ENCODE measurements around the gene MX2.
"Not testable (repeated sequence)": the region's sequence is repeated elsewhere in the genome, so short reads cannot be mapped to it uniquely, and the experiment has no call there.

MX2 gene

GRCh38 chr21:41387042-41387819, 25.4 kb downstream of the MX2 start:
- no peak for ATAC-seq
- DNase-seq, result no peak

- ATAC-seq (no peak), DNase-seq (no peak)
Observed at GRCh38 chr21:41387824-41388223, 26.0 kb downstream of the MX2 start.

DNA sequence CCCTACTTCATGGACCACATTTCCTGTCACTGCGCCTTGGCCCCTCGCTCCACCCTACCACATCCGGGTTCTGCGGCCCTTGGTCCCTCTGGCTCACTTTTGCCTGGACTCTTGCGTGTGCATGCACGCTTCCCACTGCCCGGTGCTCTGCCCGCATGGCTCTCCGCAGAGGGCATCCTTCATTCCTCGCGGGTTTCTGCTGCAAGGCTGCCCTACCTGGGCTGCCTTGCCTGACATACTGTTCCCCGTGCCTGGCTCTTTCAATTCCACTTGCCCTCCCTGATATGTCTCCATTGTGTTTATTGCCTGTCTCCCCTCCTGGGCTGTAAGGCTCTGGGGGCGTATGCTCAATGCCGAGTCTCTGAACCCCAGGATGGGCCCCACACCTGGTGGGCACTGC, 26.4 kb downstream of the MX2 start:
- ATAC-seq, result no peak
- no peak for DNase-seq

GRCh38 chr21:41390043-41390639, 28.3 kb downstream of the MX2 start:
- ATAC-seq (no peak), DNase-seq (no peak)

- ATAC-seq (no peak), DNase-seq (no peak)
Observed at GRCh38 chr21:41393876-41394465, 32.1 kb downstream of the MX2 start.

DNA sequence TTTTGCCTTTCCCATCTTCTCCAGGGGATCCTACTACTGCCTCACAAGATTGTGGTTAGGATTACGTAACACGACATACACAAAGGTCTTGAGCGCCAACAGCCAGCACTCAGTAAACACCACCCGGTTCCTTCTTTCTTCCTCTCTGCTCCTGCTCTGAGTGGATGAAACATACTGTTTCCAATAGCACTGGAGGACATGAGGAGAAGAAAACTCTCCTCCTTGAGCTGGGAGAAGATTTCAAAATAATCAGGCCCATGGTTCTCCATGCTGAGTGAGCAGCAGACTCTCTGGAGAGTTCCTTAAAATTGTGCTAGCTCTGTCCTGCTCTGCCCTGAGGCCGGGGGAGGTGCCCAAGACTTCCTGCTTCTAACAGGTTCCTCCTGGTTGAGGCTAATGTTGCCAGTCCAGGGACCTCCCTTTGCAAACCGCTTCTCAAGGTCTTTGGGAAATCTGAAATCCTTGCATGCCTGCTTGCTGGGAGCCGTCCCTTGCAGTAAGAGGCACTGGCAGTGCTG, 34.8 kb downstream of the MX2 start:
- DNase-seq, result no peak
- ATAC-seq, result no peak

- ATAC-seq (no peak), DNase-seq (no peak)
Observed at GRCh38 chr21:41397471-41397891, 35.7 kb downstream of the MX2 start.

DNA sequence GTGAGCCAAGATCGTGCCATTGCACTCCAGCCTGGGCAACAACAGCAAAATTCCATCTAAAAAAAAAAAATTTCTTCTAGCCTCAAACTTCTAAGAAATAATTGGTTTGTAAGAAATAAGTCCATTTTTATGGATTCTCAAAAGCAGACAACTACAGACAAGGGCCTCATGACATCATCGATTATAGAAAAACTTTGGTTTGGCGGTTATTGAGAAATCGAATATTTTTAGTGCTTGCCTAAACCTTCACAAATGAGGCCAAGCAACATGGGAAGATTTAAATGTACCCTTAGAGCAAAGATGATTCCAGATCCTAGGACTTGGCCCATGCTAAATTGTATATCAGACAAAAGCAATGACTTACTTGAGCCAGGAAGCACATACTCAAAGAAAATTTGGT, 36.4 kb downstream of the MX2 start:
- no peak for ATAC-seq
- DNase-seq, result no peak

- DNase-seq, result no peak
Observed at GRCh38 chr21:41398831-41399230, 37.0 kb downstream of the MX2 start.

DNA sequence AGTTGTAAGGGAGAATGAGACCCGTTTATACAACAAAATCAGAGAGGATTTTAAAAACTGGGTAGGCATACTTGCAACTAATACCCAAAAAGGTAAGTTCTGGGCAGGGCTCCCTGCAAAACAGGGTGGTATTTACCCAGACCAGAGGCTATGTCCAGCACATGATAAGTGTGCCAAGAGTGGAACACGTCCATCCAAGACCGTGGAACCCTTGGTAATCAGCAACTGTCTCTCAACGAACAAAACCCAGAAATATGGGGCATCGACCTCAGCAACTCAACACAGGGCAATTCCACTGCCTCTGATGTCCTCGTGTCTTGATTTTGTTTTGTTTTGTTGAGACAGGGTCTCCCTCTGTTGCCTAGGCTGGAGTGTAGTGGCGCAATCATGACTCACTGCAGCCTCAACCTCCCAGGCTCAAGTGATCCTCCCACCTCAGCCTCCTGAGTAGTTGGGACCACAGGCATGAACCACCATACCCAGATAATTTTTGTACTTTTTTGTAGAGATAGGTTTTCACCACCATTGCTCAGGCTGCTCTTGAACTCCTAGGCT, 37.5 kb downstream of the MX2 start:
- no peak for ATAC-seq
- no peak for DNase-seq

More at GRCh38 chr21:41398831-41399230, 37.0 kb downstream of the MX2 start:
- no peak for ATAC-seq

DNA sequence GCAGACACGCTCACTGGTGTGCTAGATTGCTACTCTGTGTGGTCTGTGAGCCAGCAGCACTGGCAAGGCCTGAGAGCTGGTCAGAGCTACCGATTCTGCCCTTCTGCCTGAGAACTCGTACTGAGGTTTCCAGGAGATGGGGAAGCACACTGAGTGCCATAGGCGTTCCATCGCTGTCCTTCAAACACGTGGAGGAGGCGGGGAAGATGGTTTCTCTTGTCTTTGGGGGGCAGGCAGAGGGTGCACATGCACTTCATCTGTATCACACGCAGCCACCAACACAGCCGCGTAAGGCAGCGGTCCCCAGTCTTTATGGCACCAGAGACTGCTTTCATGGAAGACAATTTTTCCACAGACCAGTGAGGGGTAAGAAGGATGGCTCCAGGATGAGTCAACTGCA, 40.4 kb downstream of the MX2 start:
- no peak for ATAC-seq

GRCh38 chr21:41402796-41403195, 41.0 kb downstream of the MX2 start:
- ATAC-seq (no peak), DNase-seq (no peak)

More for the DNA sequence above, 40.4 kb downstream of the MX2 start:
- no peak for DNase-seq

DNA sequence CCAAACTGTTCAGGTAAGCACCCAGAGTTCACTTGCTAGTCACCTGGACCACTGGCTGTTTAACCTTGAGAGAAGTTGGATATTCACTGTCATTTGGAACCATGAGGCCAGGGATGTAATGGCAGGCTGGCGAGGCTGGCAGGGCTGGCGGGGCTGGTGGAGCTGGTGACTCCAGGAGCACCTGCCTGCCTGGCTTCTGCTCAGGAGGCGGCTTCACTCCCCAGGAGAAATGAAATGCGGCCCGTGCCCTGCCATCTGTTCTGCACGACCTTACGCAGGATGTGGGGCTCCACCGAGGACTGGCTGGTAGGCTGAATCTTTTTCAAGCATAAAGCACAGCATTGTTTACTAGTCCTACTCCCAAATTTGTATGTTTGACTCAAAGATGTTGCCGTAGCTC, 41.5 kb downstream of the MX2 start:
- DNase-seq (no peak), ATAC-seq (no peak)

- DNase-seq (no peak), ATAC-seq (no peak)
Observed at GRCh38 chr21:41403966-41404365, 42.1 kb downstream of the MX2 start.

- ATAC-seq (no peak), DNase-seq (no peak)
Observed at GRCh38 chr21:41405321-41405720, 43.5 kb downstream of the MX2 start.

DNA sequence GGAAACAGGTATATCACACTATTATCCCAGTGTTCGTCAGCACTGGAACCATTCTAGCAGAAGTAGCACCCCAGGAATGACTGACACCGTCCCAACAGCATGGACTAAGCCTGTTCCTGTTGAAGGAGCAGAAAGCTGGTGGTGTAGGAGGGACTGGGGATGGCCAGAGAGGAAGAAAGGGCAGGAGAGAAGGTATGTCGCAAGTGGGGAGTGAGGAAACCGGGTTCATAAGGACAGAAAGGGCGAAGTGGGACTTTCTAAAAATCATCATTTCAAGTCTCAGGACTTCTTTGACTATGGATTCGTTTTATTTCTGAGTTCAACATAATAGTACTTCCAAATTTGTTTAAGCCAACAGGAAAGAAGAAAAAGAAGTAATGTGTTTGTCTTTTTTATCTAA, 44.5 kb downstream of the MX2 start:
- no peak for ATAC-seq

GRCh38 chr21:41407541-41408460, 46.0 kb downstream of the MX2 start:
- ATAC-seq (no peak), DNase-seq (no peak)

More for the DNA sequence above, 44.5 kb downstream of the MX2 start:
- DNase-seq, result no peak

GRCh38 chr21:41410361-41410760, 48.5 kb downstream of the MX2 start:
- ATAC-seq (no peak), DNase-seq (no peak)

- no peak for ATAC-seq
- no peak for DNase-seq
Observed at GRCh38 chr21:41410767-41411448, 49.1 kb downstream of the MX2 start.

GRCh38 chr21:41411449-41412089, 49.7 kb downstream of the MX2 start:
- DNase-seq, result no peak
- ATAC-seq, result no peak

DNA sequence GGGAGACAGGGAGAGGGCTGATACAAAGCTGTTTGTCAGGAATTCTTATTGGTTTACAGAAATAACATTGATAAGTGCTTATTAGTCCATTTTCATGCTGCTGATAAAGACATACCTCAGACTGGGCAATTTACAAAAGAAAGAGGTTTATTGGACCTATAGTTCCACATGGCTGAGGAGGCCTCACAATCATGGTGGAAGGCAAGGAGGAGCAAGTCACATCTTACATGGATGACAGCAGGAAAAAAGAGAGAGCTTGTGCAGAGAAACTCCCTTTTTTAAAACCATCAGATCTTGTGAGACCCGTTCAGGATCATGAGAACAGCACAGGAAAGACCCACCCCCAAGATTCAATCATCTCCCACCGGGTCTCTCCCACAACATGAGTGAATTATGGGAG, 55.7 kb downstream of the MX2 start:
- ATAC-seq, DNase-seq: not testable (repeated sequence)
